ENCODE data around the gene ZNF607.
"Not testable (repeated sequence)": the region's sequence is repeated elsewhere in the genome, so short reads cannot be mapped to it uniquely, and the experiment has no call there.

Gene ZNF607

GRCh38 chr19:37719111-37719926, at the start of gene ZNF607:
Gene ZNF607 (minus strand): TSS chr19:37719761. CDS start chr19:37711618, 8,143 bp downstream.
- peak; percentile 72 for DNase-seq (ENCODE audit: low spot score)
- FAIRE-seq, result no peak

- FAIRE-seq (no peak), DNase-seq (ENCODE audit: low spot score) (no peak)
Observed at GRCh38 chr19:37763488-37763887, 43.9 kb upstream of the ZNF607 start.

- not testable (repeated sequence) for DNase-seq (ENCODE audit: low spot score); FAIRE-seq
Observed at GRCh38 chr19:37757683-37758082, 38.1 kb upstream of the ZNF607 start.

GRCh38 chr19:37738371-37738770, 18.8 kb upstream of the ZNF607 start:
- DNase-seq (ENCODE audit: low spot score), result no peak
- no peak for FAIRE-seq

- no peak for FAIRE-seq
- no peak for DNase-seq (ENCODE audit: low spot score)
Observed at GRCh38 chr19:37725181-37725580, 5.6 kb upstream of the ZNF607 start.

GRCh38 chr19:37719927-37720265, 335 bp upstream of the ZNF607 start:
- FAIRE-seq, result no peak
- no peak for DNase-seq (ENCODE audit: low spot score)

GRCh38 chr19:37718304-37718703, 1.3 kb downstream of the ZNF607 start:
- DNase-seq (ENCODE audit: low spot score), result no peak
- no peak for FAIRE-seq

- FAIRE-seq (no peak), DNase-seq (ENCODE audit: low spot score) (no peak)
Observed at GRCh38 chr19:37716140-37716539, 3.4 kb downstream of the ZNF607 start.

GRCh38 chr19:37706052-37706605, 13.4 kb downstream of the ZNF607 start:
- DNase-seq (ENCODE audit: low spot score) (no peak), FAIRE-seq (no peak)

GRCh38 chr19:37699057-37699456, 20.5 kb downstream of the ZNF607 start:
- no peak for FAIRE-seq
- peak; percentile 18 for DNase-seq (ENCODE audit: low spot score)

- peak; percentile 72 for FAIRE-seq
Observed at GRCh38 chr19:37698216-37698615, 21.3 kb downstream of the ZNF607 start.

GRCh38 chr19:37695144-37695899, 24.2 kb downstream of the ZNF607 start:
- DNase-seq (ENCODE audit: low spot score) (no peak), FAIRE-seq (no peak)

More at GRCh38 chr19:37698216-37698615, 21.3 kb downstream of the ZNF607 start:
- no peak for DNase-seq (ENCODE audit: low spot score)

GRCh38 chr19:37692956-37693620, 26.5 kb downstream of the ZNF607 start:
- no peak for FAIRE-seq
- no peak for DNase-seq (ENCODE audit: low spot score)

GRCh38 chr19:37691881-37692504, 27.6 kb downstream of the ZNF607 start:
- FAIRE-seq (no peak), DNase-seq (ENCODE audit: low spot score) (no peak)

GRCh38 chr19:37683520-37683919, 36.0 kb downstream of the ZNF607 start:
- no peak for FAIRE-seq
- DNase-seq (ENCODE audit: low spot score), result no peak

- no peak for FAIRE-seq
- DNase-seq (ENCODE audit: low spot score), result no peak
Observed at GRCh38 chr19:37669450-37669914, 50.1 kb downstream of the ZNF607 start.

GRCh38 chr19:37657157-37657556, 62.4 kb downstream of the ZNF607 start:
- not testable (repeated sequence) for FAIRE-seq; DNase-seq (ENCODE audit: low spot score)

- DNase-seq (ENCODE audit: low spot score), result peak; percentile 79
- FAIRE-seq, result no peak
Observed at GRCh38 chr19:37655689-37656371, 63.7 kb downstream of the ZNF607 start.

GRCh38 chr19:37655301-37655688, 64.3 kb downstream of the ZNF607 start, which contains the start of gene ZFP30:
Gene ZFP30 (minus strand): TSS chr19:37655465. CDS start chr19:37647822, 7,643 bp downstream.
- FAIRE-seq, result no peak
- DNase-seq (ENCODE audit: low spot score), result peak; percentile 92

GRCh38 chr19:37654629-37655300, 64.8 kb downstream of the ZNF607 start:
- DNase-seq (ENCODE audit: low spot score) (peak; percentile 42), FAIRE-seq (no peak)
